Fibroblast of lung (primary cell): ENCODE results near the gene CDKN2B-AS1. TPM values are rescaled to one million over a fixed set of nuclear protein-coding genes. Genes with fewer than 3 reads are reported as not detected.

Experiments
- DNase-seq, 2 donors: peaks; one replicate each; pipeline versions ENCODE4 v3.0.0 to v3.0.0-alpha.2; 2010; ENCODE audit warnings: low read depth in 2 of 2
- H2AFZ ChIP-seq: 2 replicates; pipeline ENCODE4 v1.5.1; 2012; ENCODE audit warnings: low read length, control low read depth, inconsistent platforms
- H3K27ac ChIP-seq: 2 replicates; pipeline ENCODE4 v1.5.1; 2011; ENCODE audit warnings: low read length, control low read depth; ENCODE audit not compliant: insufficient read depth
- H3K27me3 ChIP-seq: 2 replicates; pipeline ENCODE4 v1.5.1; 2011; ENCODE audit warnings: mild to moderate bottlenecking, low read length; ENCODE audit not compliant: control insufficient read depth, insufficient read depth
- H3K36me3 ChIP-seq: 2 replicates; pipeline ENCODE4 v1.5.1; 2011; ENCODE audit warnings: low read length; ENCODE audit not compliant: control insufficient read depth, insufficient read depth
- H3K4me1 ChIP-seq: 2 replicates; pipeline ENCODE4 v1.5.1; 2011; ENCODE audit warnings: low read length; ENCODE audit not compliant: control insufficient read depth, insufficient read depth; ENCODE audit errors: extremely low read depth
- H3K4me2 ChIP-seq: 2 replicates; pipeline ENCODE4 v1.5.1; 2011; ENCODE audit warnings: low read length, control low read depth; ENCODE audit not compliant: insufficient read depth; ENCODE audit errors: extremely low read depth
- H3K4me3 ChIP-seq, 4 experiments: fragments of 200-600 bp in 1 of 4; sonication (generic) in 1 of 4; replicated peaks in 1 of 4; 2 replicates each; pipeline ENCODE4 v1.5.1; 2011 to 2016; ENCODE audit warnings: low read length in 4 of 4, low read depth in 3 of 4, mild to moderate bottlenecking in 3 of 4, control low read depth in 2 of 4, inconsistent platforms in 1 of 4, mixed read lengths in 1 of 4; ENCODE audit not compliant: insufficient read depth in 1 of 4; ENCODE audit errors: control extremely low read depth in 1 of 4
- H3K79me2 ChIP-seq: 2 replicates; pipeline ENCODE4 v1.5.1; 2012; ENCODE audit warnings: mild to moderate bottlenecking, low read length, inconsistent platforms; ENCODE audit not compliant: control insufficient read depth, insufficient read depth
- H3K9ac ChIP-seq: 2 replicates; pipeline ENCODE4 v1.5.1; 2011; ENCODE audit warnings: mild to moderate bottlenecking, low read length, control low read depth; ENCODE audit not compliant: insufficient read depth
- H3K9me3 ChIP-seq: 2 replicates; pipeline ENCODE4 v1.5.1; 2012; ENCODE audit warnings: low read depth, low read length; ENCODE audit not compliant: control insufficient read depth, insufficient read depth
- H4K20me1 ChIP-seq: 2 replicates; pipeline ENCODE4 v1.5.1; 2011; ENCODE audit warnings: low read length; ENCODE audit not compliant: control insufficient read depth, insufficient read depth; ENCODE audit errors: extremely low read depth
- CTCF ChIP-seq, 2 donors: IDR thresholded peaks in 1 of 2; conservative IDR thresholded peaks in 1 of 2; 1 replicate in 1 of 2; 2 replicates in 1 of 2; pipeline ENCODE4 v1.5.1; 2011 to 2012; ENCODE audit warnings: low read length in 2 of 2, control low read depth in 1 of 2, inconsistent platforms in 1 of 2, low read depth in 1 of 2, mild to moderate bottlenecking in 1 of 2
- EZH2 ChIP-seq: IDR thresholded peaks from 2 replicates; pipeline ENCODE4 v1.5.1; 2012; ENCODE audit warnings: low read length, control low read depth, mild to moderate bottlenecking; ENCODE audit errors: missing control alignments
- polyA plus RNA-seq, 2 donors: library from polyadenylated mRNA; depleted of rRNA in 1 of 2; stranded (reverse) in 1 of 2; unstranded in 1 of 2; fragments of >200 nt; gene quantifications; 2 replicates each; pipeline ENCODE4 v1.2.1, GENCODE V29; 2011 to 2012; ENCODE audit warnings: missing spikeins in 1 of 2
- total RNA-seq: library from RNA; depleted of rRNA; stranded (reverse); fragments of >200 nt; gene quantifications from 2 replicates; pipeline ENCODE4 v1.2.1, GENCODE V29; 2014

The CDKN2B-AS1 gene
- total and polyA plus RNA-seq, 2 donors (not counting 1 experiment from before 2014, with no cell fraction given): 1.1 to 7.6 TPM

DNA sequence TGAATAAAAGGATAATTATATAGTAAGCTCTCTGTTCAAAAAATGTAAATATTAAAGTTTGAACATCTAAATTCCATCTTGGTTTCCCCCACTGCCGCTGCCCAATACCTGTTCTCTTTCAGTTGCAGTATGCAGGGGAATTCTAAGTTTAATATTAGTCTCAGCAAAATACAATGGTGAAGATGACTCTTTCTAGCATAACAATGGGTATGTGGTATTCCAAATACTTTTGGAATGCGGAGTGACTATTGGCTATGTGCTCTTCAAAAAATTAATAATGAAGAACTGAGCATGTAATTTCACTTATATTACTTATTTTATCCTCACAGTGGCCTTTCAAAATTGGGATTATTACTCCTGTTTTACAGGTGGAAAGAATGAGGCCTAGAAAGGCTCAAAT is 3.4 kb downstream of the CDKN2B-AS1 start:
- Histone ChIP-seq H3K4me3 (no peak overlapping the region), H3K27ac (no peak overlapping the region), H3K4me1 (peaks cover under 1% of the 10 kb centered on the region), H3K79me2 (peaks cover 27% of the 10 kb centered on the region), H4K20me1 (no peaks in the 10 kb centered on the region), H3K9ac (no peak overlapping the region), H3K27me3 (no peaks in the 10 kb centered on the region), H3K36me3 (no peaks in the 10 kb centered on the region), H2AFZ (no peak overlapping the region), H3K9me3 (no peaks in the 10 kb centered on the region), H3K4me2 (no peak overlapping the region)
- TF ChIP-seq CTCF (conservative IDR thresholded peaks at IDR 0.05 in 1 of 2, IDR thresholded peaks at IDR 0.05 in 1 of 2; ENCODE audit: low read depth in 1 of 2, low read length in 2 of 2): no peak
- no peak for TF ChIP-seq EZH2
- DNase-seq: peak in 1 of 2 donors; percentile 32

GRCh38 chr9:22002038-22002437 is 7.4 kb downstream of the CDKN2B-AS1 start:
- Histone ChIP-seq H3K9me3 (no peaks in the 10 kb centered on the region), H3K4me3 (no peak overlapping the region), H4K20me1 (no peaks in the 10 kb centered on the region), H3K4me1 (peaks cover 5% of the 10 kb centered on the region), H3K4me2 (no peak overlapping the region), H3K9ac (no peak overlapping the region), H3K79me2 (peaks cover 19% of the 10 kb centered on the region), H3K27me3 (no peaks in the 10 kb centered on the region), H3K36me3 (no peaks in the 10 kb centered on the region), H3K27ac (no peak overlapping the region), H2AFZ (no peak overlapping the region)
- DNase-seq: no peak
- TF ChIP-seq EZH2 (no peak), CTCF (conservative IDR thresholded peaks at IDR 0.05 in 1 of 2, IDR thresholded peaks at IDR 0.05 in 1 of 2; ENCODE audit: low read depth in 1 of 2, low read length in 2 of 2) (no peak)

DNA sequence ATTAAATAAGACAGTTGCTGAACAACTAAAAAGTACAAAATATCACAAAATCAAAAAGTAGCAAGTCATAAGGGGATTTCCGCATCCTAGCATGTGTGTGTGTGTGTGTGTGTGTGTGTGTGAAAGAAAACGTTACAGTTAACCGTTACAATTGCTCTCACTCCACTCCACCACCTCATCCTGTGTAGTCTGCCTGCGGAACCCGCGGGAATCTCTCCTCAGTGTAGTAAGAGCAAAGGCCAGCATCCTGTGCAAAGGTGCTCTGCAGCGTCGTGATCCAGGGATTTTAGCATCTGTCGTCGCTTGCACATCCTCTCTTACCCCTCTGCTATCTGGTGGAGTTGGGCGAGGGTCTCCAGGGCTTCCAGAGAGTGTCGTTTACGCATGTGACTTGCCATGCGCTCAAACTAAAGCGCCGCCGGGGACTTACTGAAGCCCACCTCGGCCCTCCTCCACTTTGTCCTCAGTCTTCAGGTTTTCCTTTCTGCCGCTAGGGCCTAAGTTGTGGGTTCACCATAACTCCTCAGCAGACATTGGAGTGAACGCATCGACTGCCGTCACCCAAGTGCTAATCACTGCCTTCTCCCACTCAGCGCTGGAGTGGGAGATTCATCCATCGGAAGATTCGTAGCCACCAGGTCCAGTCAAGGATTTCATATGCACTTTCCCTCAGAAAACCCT is 10.6 kb downstream of the CDKN2B-AS1 start:
- Histone ChIP-seq H3K27me3 (no peaks in the 10 kb centered on the region), H3K4me1 (peaks cover 5% of the 10 kb centered on the region), H2AFZ (peak overlapping the region; percentile 7), H3K36me3 (no peaks in the 10 kb centered on the region), H3K4me2 (peak overlapping the region; percentile 81), H3K4me3 (peak overlapping the region; percentile 21 to 83 (median 37)), H3K9me3 (no peaks in the 10 kb centered on the region), H3K79me2 (peaks cover 28% of the 10 kb centered on the region), H4K20me1 (no peaks in the 10 kb centered on the region), H3K9ac (no peak overlapping the region), H3K27ac (no peak overlapping the region)
- DNase-seq: peak in 1 of 2 donors; percentile 59
- peak in 1 of 2 donors; percentile 17 for TF ChIP-seq CTCF (conservative IDR thresholded peaks at IDR 0.05 in 1 of 2, IDR thresholded peaks at IDR 0.05 in 1 of 2; ENCODE audit: low read depth in 1 of 2, low read length in 2 of 2)
- TF ChIP-seq EZH2: no peak
